ENCODE results near the gene MIS18A.

The MIS18A gene

GRCh38 chr21:32321480-32321879 is 42.6 kb upstream of the MIS18A start:
- H3K4me3 Mint-ChIP-seq, result no peak overlapping the region
- no peak overlapping the region for H3K27ac Mint-ChIP-seq
- no peaks in the 10 kb centered on the region for H3K9me3 Mint-ChIP-seq
- H3K36me3 Mint-ChIP-seq (ENCODE audit: low read depth), result peaks cover 58% of the 10 kb centered on the region
- no peaks in the 10 kb centered on the region for H3K27me3 Mint-ChIP-seq (ENCODE audit: low read depth, poor library complexity)
- no peak for TF ChIP-seq CTCF (IDR thresholded peaks at IDR 0.05)
- no peaks in the 10 kb centered on the region for H3K4me1 Mint-ChIP-seq
- no peak for DNase-seq

- TF ChIP-seq CTCF (IDR thresholded peaks at IDR 0.05), result no peak
- Mint-ChIP-seq H3K4me1 (no peaks in the 10 kb centered on the region), H3K36me3 (ENCODE audit: low read depth) (peaks cover 50% of the 10 kb centered on the region), H3K9me3 (no peaks in the 10 kb centered on the region), H3K4me3 (no peak overlapping the region), H3K27ac (no peak overlapping the region), H3K27me3 (ENCODE audit: low read depth, poor library complexity) (no peaks in the 10 kb centered on the region)
- DNase-seq, result no peak
These were observed 41.9 kb upstream of the MIS18A start for GRCh38 chr21:32320726-32321125.

- Mint-ChIP-seq H3K4me3 (no peak overlapping the region), H3K27ac (no peak overlapping the region), H3K9me3 (no peaks in the 10 kb centered on the region), H3K36me3 (ENCODE audit: low read depth) (peaks cover 43% of the 10 kb centered on the region), H3K4me1 (no peaks in the 10 kb centered on the region), H3K27me3 (ENCODE audit: low read depth, poor library complexity) (no peaks in the 10 kb centered on the region)
- no peak for DNase-seq
- TF ChIP-seq CTCF (IDR thresholded peaks at IDR 0.05), result no peak
These were observed 41.2 kb upstream of the MIS18A start for GRCh38 chr21:32320059-32320458.

GRCh38 chr21:32319012-32319411 is 40.2 kb upstream of the MIS18A start:
- Mint-ChIP-seq H3K27me3 (ENCODE audit: low read depth, poor library complexity) (no peaks in the 10 kb centered on the region), H3K9me3 (no peaks in the 10 kb centered on the region), H3K27ac (no peak overlapping the region), H3K4me3 (no peak overlapping the region), H3K36me3 (ENCODE audit: low read depth) (peaks cover 38% of the 10 kb centered on the region), H3K4me1 (no peaks in the 10 kb centered on the region)
- TF ChIP-seq CTCF (IDR thresholded peaks at IDR 0.05), result no peak
- DNase-seq, result no peak

- H3K27me3 Mint-ChIP-seq (ENCODE audit: low read depth, poor library complexity), result no peaks in the 10 kb centered on the region
- no peak for TF ChIP-seq CTCF (IDR thresholded peaks at IDR 0.05)
- DNase-seq, result no peak
- no peak overlapping the region for H3K4me3 Mint-ChIP-seq
- no peak overlapping the region for H3K27ac Mint-ChIP-seq
- H3K9me3 Mint-ChIP-seq, result no peaks in the 10 kb centered on the region
- no peaks in the 10 kb centered on the region for H3K4me1 Mint-ChIP-seq
- H3K36me3 Mint-ChIP-seq (ENCODE audit: low read depth), result peaks cover 36% of the 10 kb centered on the region
These were observed 38.9 kb upstream of the MIS18A start for GRCh38 chr21:32317726-32318125.

GRCh38 chr21:32316361-32317215 is 37.7 kb upstream of the MIS18A start:
- H3K27ac Mint-ChIP-seq, result no peak overlapping the region
- no peak overlapping the region for H3K4me3 Mint-ChIP-seq
- DNase-seq, result no peak
- H3K4me1 Mint-ChIP-seq, result no peaks in the 10 kb centered on the region
- H3K27me3 Mint-ChIP-seq (ENCODE audit: low read depth, poor library complexity), result no peaks in the 10 kb centered on the region
- no peak for TF ChIP-seq CTCF (IDR thresholded peaks at IDR 0.05)
- H3K9me3 Mint-ChIP-seq, result no peaks in the 10 kb centered on the region
- H3K36me3 Mint-ChIP-seq (ENCODE audit: low read depth), result peaks cover 33% of the 10 kb centered on the region
